ENCODE measurements around the gene HABP2.

- TF ChIP-seq CTCF (conservative IDR thresholded peaks at IDR 0.05; ENCODE audit: low read depth in 2 of 2): no peak
- TF ChIP-seq POLR2AphosphoS5 (IDR thresholded peaks at IDR 0.05; ENCODE audit: low read depth): no peak
- TF ChIP-seq EZH2 (IDR thresholded peaks at IDR 0.05; ENCODE audit: low read depth, unreplicated experiment): no peak
- TF ChIP-seq, protein P1, sequence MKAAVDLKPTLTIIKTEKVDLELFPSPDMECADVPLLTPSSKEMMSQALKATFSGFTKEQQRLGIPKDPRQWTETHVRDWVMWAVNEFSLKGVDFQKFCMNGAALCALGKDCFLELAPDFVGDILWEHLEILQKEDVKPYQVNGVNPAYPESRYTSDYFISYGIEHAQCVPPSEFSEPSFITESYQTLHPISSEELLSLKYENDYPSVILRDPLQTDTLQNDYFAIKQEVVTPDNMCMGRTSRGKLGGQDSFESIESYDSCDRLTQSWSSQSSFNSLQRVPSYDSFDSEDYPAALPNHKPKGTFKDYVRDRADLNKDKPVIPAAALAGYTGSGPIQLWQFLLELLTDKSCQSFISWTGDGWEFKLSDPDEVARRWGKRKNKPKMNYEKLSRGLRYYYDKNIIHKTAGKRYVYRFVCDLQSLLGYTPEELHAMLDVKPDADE (IDR thresholded peaks at IDR 0.05): no peak
- no peak for TF ChIP-seq EZH2phosphoT487 (IDR thresholded peaks at IDR 0.05; ENCODE audit: unreplicated experiment)
- no peak for TF ChIP-seq STAT1 (IDR thresholded peaks at IDR 0.05; ENCODE audit: unreplicated experiment)
- TF ChIP-seq REST (IDR thresholded peaks at IDR 0.05; ENCODE audit: unreplicated experiment): no peak
- no peak for TF ChIP-seq JUNB (IDR thresholded peaks at IDR 0.05; ENCODE audit: unreplicated experiment)
These were observed 18.4 kb upstream of the HABP2 start for GRCh38 chr10:113534423-113534822.

All from GM23338 (cell line).